ENCODE measurements around the gene CHRDL2.

The CHRDL2 gene

GRCh38 chr11:74701351-74701750 is 29.9 kb downstream of the CHRDL2 start:
- no peaks in the 10 kb centered on the region for H4K20me1 ChIP-seq
- H3K27ac ChIP-seq, result no peak overlapping the region
- no peak overlapping the region for H3K4me3 ChIP-seq
- H3K27me3 ChIP-seq, result no peaks in the 10 kb centered on the region
- no peak overlapping the region for H3K9ac ChIP-seq
- H3K9me3 ChIP-seq, result no peaks in the 10 kb centered on the region
- H3K4me1 ChIP-seq, result no peaks in the 10 kb centered on the region
- TF ChIP-seq Cebpa-rat (IDR thresholded peaks at IDR 0.05), result no peak
- H3K36me3 ChIP-seq, result no peaks in the 10 kb centered on the region
- H3K4me2 ChIP-seq, result no peak overlapping the region

- H3K4me1 ChIP-seq, result no peaks in the 10 kb centered on the region
- no peak overlapping the region for H3K4me3 ChIP-seq
- H3K9me3 ChIP-seq, result no peaks in the 10 kb centered on the region
- no peak overlapping the region for H3K4me2 ChIP-seq
- no peak overlapping the region for H3K27ac ChIP-seq
- TF ChIP-seq Cebpa-rat (IDR thresholded peaks at IDR 0.05), result no peak
- H3K9ac ChIP-seq, result no peak overlapping the region
- no peaks in the 10 kb centered on the region for H3K27me3 ChIP-seq
- H4K20me1 ChIP-seq, result no peaks in the 10 kb centered on the region
- no peaks in the 10 kb centered on the region for H3K36me3 ChIP-seq
Measured at GRCh38 chr11:74699615-74700396, 31.4 kb downstream of the CHRDL2 start.

- Histone ChIP-seq H3K36me3 (no peaks in the 10 kb centered on the region), H3K4me3 (no peak overlapping the region), H3K9ac (no peak overlapping the region), H3K9me3 (no peaks in the 10 kb centered on the region), H3K4me1 (no peaks in the 10 kb centered on the region), H3K27ac (no peak overlapping the region), H4K20me1 (no peaks in the 10 kb centered on the region), H3K27me3 (no peaks in the 10 kb centered on the region), H3K4me2 (no peak overlapping the region)
- no peak for TF ChIP-seq Cebpa-rat (IDR thresholded peaks at IDR 0.05)
Measured at GRCh38 chr11:74697722-74698121, 33.5 kb downstream of the CHRDL2 start.

DNA sequence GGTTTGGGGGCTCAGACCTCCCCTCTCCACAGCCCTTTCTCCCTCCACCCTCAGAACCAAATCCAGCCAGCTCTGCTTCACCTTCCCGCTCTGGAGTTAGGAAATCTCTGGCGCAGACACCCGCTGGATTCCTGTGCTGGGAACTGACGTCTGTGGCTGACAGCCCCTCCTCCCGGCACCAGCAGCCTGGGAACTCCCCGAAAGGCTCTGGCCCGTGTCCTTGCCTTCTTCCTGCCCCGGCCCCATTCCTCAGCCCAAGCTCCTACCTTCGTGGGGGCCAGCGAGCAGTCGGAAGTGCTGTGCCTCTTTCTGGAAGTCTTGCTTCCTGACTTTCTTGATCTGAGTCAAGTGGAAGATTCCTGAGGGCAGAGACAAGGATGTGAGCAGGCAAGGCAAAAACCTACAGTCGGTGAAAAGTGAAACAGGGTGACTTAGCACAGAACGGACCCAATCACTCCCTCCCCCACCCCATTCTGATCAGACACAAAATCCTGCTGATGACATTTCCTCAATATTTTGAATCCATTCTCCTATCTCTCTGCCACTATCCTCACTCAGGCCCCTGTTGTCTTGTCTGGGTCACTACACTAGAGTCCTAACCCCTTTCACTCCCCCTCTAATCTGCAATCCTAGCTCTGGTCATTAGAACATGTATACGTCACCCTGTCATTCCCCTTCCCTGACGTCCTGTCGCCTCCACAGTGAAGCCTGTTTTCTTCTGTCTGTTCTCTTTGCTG is 34.1 kb downstream of the CHRDL2 start:
- Histone ChIP-seq H3K27ac (no peak overlapping the region), H3K4me2 (no peak overlapping the region), H3K4me3 (no peak overlapping the region), H3K9me3 (no peaks in the 10 kb centered on the region), H3K9ac (no peak overlapping the region), H3K27me3 (no peaks in the 10 kb centered on the region), H4K20me1 (no peaks in the 10 kb centered on the region), H3K4me1 (no peaks in the 10 kb centered on the region), H3K36me3 (no peaks in the 10 kb centered on the region)
- TF ChIP-seq Cebpa-rat (IDR thresholded peaks at IDR 0.05), result no peak

DNA sequence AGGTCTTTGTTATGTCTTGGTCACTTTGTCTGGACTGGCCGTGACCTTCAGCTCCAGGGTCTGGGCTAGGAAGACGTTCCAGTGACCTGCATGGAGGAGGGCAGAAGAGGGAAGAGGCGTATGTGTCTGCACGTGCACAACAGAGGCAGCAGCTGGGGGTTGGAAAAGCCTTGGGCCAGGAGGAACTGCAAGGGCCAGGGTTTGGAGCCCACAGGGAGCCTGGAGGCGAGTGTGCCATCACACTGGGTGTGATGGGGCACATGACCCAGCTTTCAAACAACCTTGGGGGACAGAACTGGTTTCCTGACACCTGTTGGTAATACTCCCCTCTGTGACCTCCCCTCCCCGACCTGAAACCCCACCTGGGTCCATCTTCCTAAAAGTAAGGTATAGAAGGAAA is 34.7 kb downstream of the CHRDL2 start:
- Histone ChIP-seq H3K4me1 (no peaks in the 10 kb centered on the region), H3K4me2 (no peak overlapping the region), H3K27ac (no peak overlapping the region), H3K9ac (no peak overlapping the region), H3K27me3 (no peaks in the 10 kb centered on the region), H3K4me3 (no peak overlapping the region), H4K20me1 (no peaks in the 10 kb centered on the region), H3K36me3 (no peaks in the 10 kb centered on the region), H3K9me3 (no peaks in the 10 kb centered on the region)
- no peak for TF ChIP-seq Cebpa-rat (IDR thresholded peaks at IDR 0.05)

DNA sequence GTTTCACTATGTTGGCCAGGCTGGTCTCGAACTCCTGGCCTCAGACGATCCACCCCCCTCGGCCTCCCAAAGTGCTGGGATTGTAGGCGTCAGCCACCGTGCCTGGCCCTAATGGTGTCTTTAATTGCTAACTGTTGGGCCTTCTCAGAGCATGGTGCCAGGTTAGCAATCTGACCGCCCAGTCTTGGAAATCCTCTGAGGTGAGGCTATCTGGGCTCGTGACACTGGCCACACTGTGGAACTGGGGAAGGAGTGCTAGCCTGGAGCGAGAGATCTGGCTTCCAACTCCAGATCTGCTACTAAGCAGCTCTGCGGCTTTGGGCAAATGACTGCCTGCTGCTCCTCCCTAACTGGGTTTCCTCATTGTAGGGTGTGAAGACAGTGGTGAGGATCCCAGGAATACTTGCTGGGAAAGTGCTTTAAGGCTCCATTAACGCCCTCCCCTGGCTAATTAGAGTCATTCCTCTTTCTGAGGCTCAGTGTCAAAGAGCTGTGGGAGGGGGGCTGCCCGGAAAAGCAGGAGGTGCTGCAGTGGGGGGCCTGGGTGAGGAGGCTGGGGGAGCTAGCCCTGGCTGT is 35.4 kb downstream of the CHRDL2 start:
- Histone ChIP-seq H3K9ac (no peak overlapping the region), H3K4me2 (no peak overlapping the region), H3K27ac (no peak overlapping the region), H3K4me3 (no peak overlapping the region), H3K36me3 (no peaks in the 10 kb centered on the region), H3K9me3 (no peaks in the 10 kb centered on the region), H3K4me1 (no peaks in the 10 kb centered on the region), H3K27me3 (no peaks in the 10 kb centered on the region), H4K20me1 (no peaks in the 10 kb centered on the region)
- no peak for TF ChIP-seq Cebpa-rat (IDR thresholded peaks at IDR 0.05)

GRCh38 chr11:74694136-74694930 is 36.9 kb downstream of the CHRDL2 start:
- no peak overlapping the region for H3K4me3 ChIP-seq
- no peak overlapping the region for H3K4me2 ChIP-seq

DNA sequence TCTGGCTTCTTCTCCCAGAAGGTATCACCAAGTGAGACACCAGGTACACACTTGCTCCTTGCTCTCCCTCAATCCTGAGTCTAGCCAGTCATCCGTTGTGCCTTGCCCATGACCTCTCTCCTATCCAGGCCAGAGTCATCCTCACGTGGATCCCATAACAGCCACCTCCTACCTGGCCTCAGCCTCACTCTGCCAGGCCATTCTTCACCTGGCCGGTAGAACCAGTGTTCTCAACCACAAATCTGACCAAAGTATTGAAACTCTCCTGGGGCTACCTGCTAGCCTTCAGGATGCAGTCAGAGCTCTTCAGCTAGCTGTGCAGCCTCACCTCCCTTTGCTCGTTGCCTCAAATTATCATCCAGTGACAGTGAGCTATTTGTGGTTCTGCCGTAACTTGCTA is 37.7 kb downstream of the CHRDL2 start:
- Histone ChIP-seq H3K27ac (no peak overlapping the region), H3K9me3 (no peaks in the 10 kb centered on the region), H4K20me1 (no peaks in the 10 kb centered on the region), H3K4me1 (peaks cover 5% of the 10 kb centered on the region; the same call in 1 of the 2 replicates), H3K4me3 (no peak overlapping the region), H3K4me2 (no peak overlapping the region), H3K9ac (no peak overlapping the region), H3K36me3 (no peaks in the 10 kb centered on the region), H3K27me3 (no peaks in the 10 kb centered on the region)
- no peak for TF ChIP-seq Cebpa-rat (IDR thresholded peaks at IDR 0.05)

More at GRCh38 chr11:74694136-74694930, 36.9 kb downstream of the CHRDL2 start:
- no peak overlapping the region for H3K27ac ChIP-seq
- H3K9ac ChIP-seq, result no peak overlapping the region
- no peaks in the 10 kb centered on the region for H3K36me3 ChIP-seq
- no peaks in the 10 kb centered on the region for H3K9me3 ChIP-seq
- H4K20me1 ChIP-seq, result no peaks in the 10 kb centered on the region
- no peak for TF ChIP-seq Cebpa-rat (IDR thresholded peaks at IDR 0.05)
- H3K27me3 ChIP-seq, result no peaks in the 10 kb centered on the region
- peaks cover 5% of the 10 kb centered on the region; the same call in 1 of the 2 replicates for H3K4me1 ChIP-seq

DNA sequence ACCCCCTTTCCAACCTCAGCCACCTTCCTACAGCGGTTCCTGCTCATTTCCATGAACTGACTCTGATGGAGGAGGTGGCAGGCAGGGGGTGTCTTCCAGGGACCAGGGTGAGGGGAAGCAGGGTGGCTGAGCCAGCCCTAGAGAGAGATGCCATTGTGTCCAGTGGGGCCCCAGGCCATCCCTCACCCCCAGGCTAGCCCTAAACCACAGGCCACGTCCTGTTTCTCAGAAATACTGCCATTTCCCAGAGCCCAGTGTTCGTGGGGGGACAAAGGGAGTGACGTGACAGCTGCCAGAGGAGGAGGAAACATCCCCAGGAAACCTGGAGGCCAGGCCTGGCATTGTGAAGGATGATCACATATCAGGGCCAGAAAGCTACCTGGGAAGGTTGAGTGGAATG is 39.5 kb downstream of the CHRDL2 start:
- no peaks in the 10 kb centered on the region for H3K27me3 ChIP-seq
- no peak overlapping the region for H3K9ac ChIP-seq
- no peaks in the 10 kb centered on the region for H4K20me1 ChIP-seq
- H3K36me3 ChIP-seq, result no peaks in the 10 kb centered on the region
- no peak for TF ChIP-seq Cebpa-rat (IDR thresholded peaks at IDR 0.05)
- peaks cover 5% of the 10 kb centered on the region; the same call in 1 of the 2 replicates for H3K4me1 ChIP-seq
- no peak overlapping the region for H3K4me2 ChIP-seq
- H3K9me3 ChIP-seq, result no peaks in the 10 kb centered on the region
- H3K4me3 ChIP-seq, result no peak overlapping the region
- no peak overlapping the region for H3K27ac ChIP-seq

All from BLaER1 (cell line).